ENCODE results near the gene MAP7D3.
A peak's percentile ranks its signal among the peaks of the same experiment; 100 is the strongest.

The MAP7D3 gene

DNA sequence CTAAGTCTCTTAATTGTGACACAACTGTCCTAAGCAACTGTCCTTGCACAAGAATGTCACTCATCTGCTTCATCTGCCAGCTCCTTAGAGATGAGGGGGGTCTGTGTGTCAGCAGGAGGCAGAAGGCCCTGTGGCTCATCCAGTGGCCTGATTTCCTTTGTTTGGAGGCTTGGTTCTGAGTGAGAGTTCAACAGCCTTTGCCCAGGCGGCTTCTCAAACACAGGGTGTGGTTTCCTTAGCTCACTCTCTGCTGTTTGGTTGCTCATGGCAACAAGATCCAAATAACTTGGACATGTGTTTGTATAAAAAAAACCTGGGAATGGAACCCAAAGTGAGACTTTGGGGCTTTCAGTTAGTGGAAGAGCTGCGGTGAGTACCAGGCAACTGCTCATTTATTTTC is 46.6 kb downstream of the MAP7D3 start:
- DNase-seq = no peak

- no peak for DNase-seq
Observed at GRCh38 chrX:136203951-136204350, 47.2 kb downstream of the MAP7D3 start.

GRCh38 chrX:136203438-136203837 is 47.8 kb downstream of the MAP7D3 start:
- DNase-seq = no peak

DNA sequence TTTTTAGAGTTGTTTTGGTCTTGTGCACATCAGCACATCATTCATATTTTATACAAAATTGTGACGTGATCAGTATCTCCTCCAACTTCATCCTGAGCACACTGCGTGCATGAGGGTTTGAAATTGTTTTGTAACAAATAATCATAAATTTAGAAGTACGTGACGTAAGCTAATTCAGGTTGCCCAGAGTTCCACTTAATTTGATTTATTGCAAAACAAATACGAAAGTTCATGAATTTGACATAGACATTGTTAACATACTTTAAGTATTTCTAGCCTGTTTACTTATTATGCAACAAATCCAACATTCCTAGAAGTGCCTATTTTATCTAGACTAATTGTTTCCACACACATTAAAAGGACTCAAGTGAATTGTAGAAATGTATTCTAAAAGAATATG is 48.3 kb downstream of the MAP7D3 start:
- DNase-seq = no peak

GRCh38 chrX:136201601-136202000 is 49.6 kb downstream of the MAP7D3 start:
- no peak for DNase-seq

DNA sequence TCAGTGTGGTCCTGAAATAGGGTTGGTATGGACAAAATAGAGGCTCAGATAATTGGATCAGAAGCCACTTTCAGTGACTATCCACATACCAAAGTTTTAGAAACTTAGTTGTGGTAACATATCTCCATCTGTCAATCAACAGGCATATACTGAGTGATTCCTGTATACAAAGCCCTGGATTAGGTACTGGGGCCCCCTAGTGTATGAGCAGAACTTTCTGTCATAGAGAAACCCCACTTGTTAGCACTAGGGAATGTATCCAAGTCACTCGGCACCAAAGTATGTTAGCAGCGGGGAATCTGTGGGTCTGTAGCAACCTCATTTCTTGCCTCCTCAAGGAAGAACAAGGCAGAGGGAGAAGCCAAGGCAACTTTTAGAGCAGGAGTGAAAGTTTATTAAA is 50.7 kb downstream of the MAP7D3 start:
- no peak for DNase-seq

DNA sequence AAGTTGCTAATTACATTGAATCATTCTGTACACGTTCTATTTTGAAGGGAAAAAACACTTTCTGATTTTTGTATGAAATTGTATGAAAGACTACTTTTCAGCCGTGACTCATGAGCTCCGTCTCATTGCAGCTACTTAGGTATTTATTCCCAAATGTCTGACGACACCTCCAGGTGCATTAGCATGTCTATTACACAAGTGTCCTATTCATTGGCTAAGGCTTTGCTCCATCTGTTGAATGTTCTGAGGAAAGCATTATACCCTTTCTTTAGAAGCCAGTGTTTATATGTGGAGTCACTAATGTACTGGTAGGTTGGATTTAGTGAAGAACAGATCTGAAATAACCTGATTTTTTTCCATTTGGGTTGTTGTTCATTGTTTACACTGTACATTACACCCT is 51.8 kb downstream of the MAP7D3 start:
- no peak for DNase-seq

- DNase-seq = no peak
Observed at GRCh38 chrX:136198678-136199243, 52.4 kb downstream of the MAP7D3 start.

GRCh38 chrX:136198010-136198409 is 53.2 kb downstream of the MAP7D3 start:
- DNase-seq = no peak

DNA sequence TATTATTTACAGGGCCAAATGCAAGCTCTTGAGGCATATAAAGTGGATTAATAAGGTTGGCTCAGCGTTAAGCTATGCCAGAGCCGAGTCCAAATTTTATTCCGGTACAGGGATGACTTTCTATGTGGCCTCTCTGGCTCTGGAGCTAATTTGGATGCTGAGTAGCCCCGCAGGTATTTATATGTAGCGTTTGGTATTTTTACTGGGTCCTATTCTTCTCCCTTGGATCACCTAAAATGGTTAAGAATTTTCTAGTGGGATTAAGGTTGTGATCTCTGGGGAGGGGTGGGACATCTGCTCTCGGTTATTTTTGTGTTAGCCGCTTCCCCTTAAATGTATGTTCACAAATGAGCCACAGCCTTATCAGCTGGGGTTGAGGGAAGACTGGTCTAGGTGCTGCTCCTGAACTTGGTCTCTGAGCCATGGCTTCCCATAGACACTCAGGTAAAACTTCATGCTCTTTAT is 54.5 kb downstream of the MAP7D3 start:
- no peak for DNase-seq

DNA sequence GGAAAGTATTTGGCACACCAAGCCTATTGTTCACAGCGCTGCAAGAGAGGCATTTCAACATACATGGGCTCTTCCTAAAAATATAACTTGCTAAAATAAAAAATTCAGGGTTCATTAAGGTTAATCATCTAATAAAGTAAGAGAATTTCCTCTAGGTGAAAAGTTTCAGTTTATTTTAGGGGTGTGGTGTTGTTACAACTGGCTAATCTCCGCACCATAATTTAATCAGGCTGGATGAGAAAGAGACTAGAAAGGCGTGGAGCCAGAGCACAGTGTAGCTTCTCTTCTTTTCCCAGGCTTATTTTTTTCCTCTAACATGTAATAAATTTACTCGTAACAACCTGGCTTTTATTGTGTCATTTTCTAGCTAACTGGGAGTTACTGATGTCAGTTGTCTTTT is 56.0 kb downstream of the MAP7D3 start:
- no peak for DNase-seq

DNA sequence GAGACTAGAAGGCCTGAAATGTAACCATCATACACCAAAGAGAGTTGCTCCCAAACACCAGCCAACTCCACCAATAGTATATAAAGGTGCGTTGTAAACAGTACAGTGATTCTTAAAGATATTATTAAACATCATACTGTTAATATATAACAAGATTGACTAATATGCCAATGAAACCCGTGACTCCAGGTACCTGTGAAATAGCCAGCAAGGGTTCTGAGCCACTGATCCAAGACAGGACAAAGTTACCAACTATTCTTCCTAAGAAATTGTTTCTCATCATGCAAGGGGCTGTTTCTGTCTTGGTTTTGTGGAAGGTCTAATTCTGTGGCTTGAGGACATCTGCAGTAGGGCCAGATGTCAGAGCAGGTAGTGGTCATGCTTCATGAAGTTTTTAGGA is 56.7 kb downstream of the MAP7D3 start:
- no peak for DNase-seq

- peak; percentile 8 for DNase-seq
Observed at GRCh38 chrX:136193771-136194170, 57.4 kb downstream of the MAP7D3 start.

GRCh38 chrX:136192839-136193414 is 58.3 kb downstream of the MAP7D3 start:
- DNase-seq = no peak

- DNase-seq = no peak
Observed at GRCh38 chrX:136192135-136192534, 59.1 kb downstream of the MAP7D3 start.

DNA sequence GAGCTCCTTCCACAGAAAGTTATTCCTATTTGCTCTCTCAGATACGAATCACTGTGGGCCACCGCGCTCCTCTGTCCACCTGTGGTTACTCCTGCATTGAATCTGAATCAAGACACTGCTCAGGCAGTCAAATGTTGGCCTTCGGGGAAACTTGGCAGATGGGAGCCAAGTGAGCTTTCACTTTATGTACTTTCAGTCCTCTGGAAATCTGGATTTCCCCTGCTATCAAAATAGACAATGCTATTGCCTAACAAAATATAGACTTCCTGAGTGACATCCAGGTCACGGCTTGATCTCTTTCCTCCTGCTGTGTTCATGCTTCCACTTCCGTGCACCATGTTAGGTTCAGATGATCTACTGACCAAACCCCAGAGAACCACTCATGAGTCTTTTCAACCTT is 60.0 kb downstream of the MAP7D3 start:
- no peak for DNase-seq

DNA sequence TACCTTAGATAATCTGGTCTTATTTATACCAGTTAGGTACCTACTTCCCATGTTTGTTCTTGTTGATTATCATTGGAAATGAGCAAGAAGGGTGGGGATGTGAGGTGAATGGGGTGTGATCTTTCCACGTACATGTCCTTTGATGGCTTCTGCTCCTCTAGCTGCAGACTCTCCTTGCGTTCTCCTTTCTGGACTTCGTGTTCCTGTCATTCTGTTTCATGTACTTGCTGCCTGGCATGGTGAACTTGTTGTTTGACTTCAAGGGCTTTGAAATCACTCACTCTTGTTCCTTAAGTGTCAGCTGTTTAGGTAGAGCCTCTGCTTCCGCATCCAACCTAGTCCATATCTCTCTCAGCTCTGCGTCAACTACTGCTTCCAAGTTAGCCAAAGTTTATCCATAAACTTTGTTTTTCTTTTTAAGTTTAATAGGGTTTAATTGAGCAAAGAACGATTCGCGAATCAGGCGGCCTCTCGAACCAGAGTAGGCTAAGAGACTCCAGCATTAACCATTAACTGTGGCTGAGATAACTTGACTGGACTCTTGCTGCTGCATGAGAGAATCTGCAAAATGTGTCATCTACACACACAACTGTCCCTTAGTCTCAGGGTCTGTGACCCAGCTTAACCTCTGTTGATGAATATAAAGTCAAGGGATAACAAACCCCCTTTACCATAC is 61.0 kb downstream of the MAP7D3 start:
- no peak for DNase-seq

GRCh38 chrX:136189222-136189621 is 62.0 kb downstream of the MAP7D3 start:
- no peak for DNase-seq

GRCh38 chrX:136186023-136186413 is 65.2 kb downstream of the MAP7D3 start:
- DNase-seq = no peak

DNA sequence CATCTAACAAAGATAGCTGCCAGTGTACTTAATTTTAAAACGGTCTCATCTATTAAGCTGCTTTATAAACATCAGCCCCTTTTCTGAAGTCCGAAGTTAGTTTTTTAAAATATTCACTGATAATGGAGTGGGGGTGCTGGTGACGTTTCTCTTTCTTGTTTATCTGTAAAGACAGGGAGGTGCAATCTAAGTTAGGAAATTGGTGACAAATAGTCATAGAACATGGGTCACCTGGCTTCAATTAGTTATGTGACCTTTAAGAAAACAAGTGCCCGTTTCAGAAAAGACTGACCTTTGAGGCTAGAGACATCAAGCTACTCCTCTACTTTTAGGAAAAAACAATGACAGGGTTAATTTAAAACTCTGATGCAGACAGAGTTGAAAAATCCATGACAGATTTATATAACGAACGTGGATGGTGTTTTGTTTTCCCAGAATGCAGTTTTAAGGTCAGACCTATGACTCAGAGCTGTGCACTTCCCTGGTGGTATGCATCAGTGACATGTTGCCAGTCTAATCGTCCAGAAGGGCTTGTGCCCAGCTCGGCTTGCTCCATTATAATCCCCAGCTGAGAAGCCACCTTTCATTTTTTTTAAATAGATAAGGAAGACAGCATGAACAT is 65.7 kb downstream of the MAP7D3 start:
- no peak for DNase-seq

- DNase-seq = no peak
Observed at GRCh38 chrX:136183917-136184316, 67.3 kb downstream of the MAP7D3 start.

DNA sequence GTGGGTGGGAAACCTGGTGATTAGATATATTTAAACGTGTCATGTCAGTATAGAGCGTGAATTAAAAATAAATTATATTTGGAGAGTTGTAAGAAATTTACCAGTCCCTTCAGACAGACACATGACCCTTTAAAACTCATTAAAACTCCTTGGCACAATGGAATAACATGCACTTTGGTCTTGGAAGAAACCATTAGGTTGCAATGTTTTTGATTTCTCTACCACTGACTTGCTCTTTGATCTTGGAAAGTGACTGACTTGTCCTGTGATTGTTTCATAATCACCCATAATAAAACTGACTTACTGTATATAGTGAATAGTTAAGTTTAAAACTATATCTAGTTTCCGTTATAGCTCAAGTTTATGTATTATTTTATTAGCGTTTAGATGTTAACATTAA is 68.0 kb downstream of the MAP7D3 start:
- DNase-seq = no peak

- no peak for DNase-seq
Observed at GRCh38 chrX:136182414-136182813, 68.8 kb downstream of the MAP7D3 start.

- DNase-seq = no peak
Observed at GRCh38 chrX:136179133-136179532, 72.1 kb downstream of the MAP7D3 start.
